ENCODE data around the gene CTNND2. TPM values are rescaled to one million over a fixed set of nuclear protein-coding genes. Genes with fewer than 3 reads are reported as not detected.
"Not testable (repeated sequence)": the region's sequence is repeated elsewhere in the genome, so short reads cannot be mapped to it uniquely, and the experiment has no call there.

Gene CTNND2
- total RNA-seq, 1 experiment from 2014 or later = not detected

DNA sequence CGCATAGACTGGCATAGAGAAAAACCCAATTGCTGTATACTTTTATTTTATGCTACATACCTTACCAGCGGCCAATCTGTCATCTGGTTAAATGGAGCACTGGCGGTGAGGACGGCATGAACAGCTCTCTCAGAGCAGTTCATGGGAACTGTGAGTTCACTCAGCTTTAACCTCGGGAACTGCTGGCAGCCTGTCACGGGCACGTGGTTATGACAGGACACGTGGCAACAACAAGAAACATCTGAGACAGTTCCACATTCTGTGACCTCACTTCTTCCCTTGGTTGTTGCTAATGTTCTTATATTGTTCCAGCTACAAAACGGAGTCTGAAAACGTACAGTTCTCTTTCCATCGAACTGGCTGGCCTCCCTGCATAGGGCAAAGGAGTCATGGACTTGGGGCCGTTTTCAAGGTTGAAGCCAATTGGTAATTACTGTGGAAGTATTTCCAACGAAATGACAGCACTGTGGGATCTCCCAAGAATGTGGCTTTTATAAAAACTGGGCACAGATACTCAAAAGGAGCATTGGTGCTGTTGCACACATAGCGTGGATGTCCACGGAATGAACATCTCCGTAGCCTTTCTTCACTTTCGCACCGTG is 896.9 kb downstream of the CTNND2 start:
- H3K4me1 ChIP-seq (ENCODE audit: insufficient read depth, low read length, poor library complexity, severe bottlenecking) = no peaks in the 10 kb centered on the region
- TF ChIP-seq EZH2 (IDR thresholded peaks at IDR 0.05; ENCODE audit: borderline replicate concordance, low read depth, low read length, poor library complexity, severe bottlenecking) = no peak
- TF ChIP-seq, protein P1, sequence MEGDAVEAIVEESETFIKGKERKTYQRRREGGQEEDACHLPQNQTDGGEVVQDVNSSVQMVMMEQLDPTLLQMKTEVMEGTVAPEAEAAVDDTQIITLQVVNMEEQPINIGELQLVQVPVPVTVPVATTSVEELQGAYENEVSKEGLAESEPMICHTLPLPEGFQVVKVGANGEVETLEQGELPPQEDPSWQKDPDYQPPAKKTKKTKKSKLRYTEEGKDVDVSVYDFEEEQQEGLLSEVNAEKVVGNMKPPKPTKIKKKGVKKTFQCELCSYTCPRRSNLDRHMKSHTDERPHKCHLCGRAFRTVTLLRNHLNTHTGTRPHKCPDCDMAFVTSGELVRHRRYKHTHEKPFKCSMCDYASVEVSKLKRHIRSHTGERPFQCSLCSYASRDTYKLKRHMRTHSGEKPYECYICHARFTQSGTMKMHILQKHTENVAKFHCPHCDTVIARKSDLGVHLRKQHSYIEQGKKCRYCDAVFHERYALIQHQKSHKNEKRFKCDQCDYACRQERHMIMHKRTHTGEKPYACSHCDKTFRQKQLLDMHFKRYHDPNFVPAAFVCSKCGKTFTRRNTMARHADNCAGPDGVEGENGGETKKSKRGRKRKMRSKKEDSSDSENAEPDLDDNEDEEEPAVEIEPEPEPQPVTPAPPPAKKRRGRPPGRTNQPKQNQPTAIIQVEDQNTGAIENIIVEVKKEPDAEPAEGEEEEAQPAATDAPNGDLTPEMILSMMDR (conservative IDR thresholded peaks at IDR 0.05; ENCODE audit: low read depth, low read length) = no peak
- no peak for DNase-seq (ENCODE audit: low spot score)
- H3K9me3 ChIP-seq (ENCODE audit: low read depth, low read length, poor library complexity, severe bottlenecking) = no peaks in the 10 kb centered on the region
- CTCF ChIA-PET = no interaction called here
- H3K27ac ChIP-seq (ENCODE audit: low read depth, low read length, poor library complexity, severe bottlenecking) = no peak overlapping the region
- no TSS peak for BruUV-seq (replicated peaks)
- no peaks in the 10 kb centered on the region for H3K36me3 ChIP-seq (ENCODE audit: insufficient read depth, low read length, poor library complexity, severe bottlenecking)
- intact Hi-C loops (cut with micrococcal nuclease; ENCODE audit: unreplicated experiment) = no loop called here
- POLR2A ChIA-PET (ENCODE audit: low non-redundant PET) = no interaction called here
- H3K27me3 ChIP-seq (replicated peaks; ENCODE audit: insufficient read depth, low read depth, low read length, poor library complexity) = no peaks in the 10 kb centered on the region
- no peak overlapping the region for H3K4me3 ChIP-seq (ENCODE audit: low read depth, low read length, poor library complexity, severe bottlenecking)

DNA sequence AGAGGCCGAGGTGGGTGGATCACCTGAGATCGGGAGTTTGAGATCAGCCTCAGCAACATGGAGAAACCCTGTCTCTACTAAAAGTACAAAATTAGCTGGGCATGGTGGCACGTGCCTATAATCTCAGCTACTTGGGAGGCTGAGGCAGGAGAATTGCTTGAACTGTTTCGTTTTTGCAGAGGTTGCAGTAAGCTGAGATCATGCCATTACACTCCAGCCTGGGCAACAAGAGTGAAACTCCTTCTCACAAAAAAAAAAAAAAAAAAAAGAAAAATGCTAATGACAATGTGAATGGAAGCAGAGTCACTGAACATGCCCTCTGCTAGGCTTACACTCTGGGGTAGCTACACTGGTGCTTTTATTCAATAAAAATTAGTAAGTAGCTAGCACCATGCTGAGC is 899.7 kb downstream of the CTNND2 start:
- intact Hi-C loops (cut with micrococcal nuclease; ENCODE audit: unreplicated experiment); H3K27me3 ChIP-seq (replicated peaks; ENCODE audit: insufficient read depth, low read depth, low read length, poor library complexity); DNase-seq (ENCODE audit: low spot score); H3K36me3 ChIP-seq (ENCODE audit: insufficient read depth, low read length, poor library complexity, severe bottlenecking); POLR2A ChIA-PET (ENCODE audit: low non-redundant PET); BruUV-seq (replicated peaks); H3K27ac ChIP-seq (ENCODE audit: low read depth, low read length, poor library complexity, severe bottlenecking); CTCF ChIA-PET; H3K9me3 ChIP-seq (ENCODE audit: low read depth, low read length, poor library complexity, severe bottlenecking); H3K4me3 ChIP-seq (ENCODE audit: low read depth, low read length, poor library complexity, severe bottlenecking); H3K4me1 ChIP-seq (ENCODE audit: insufficient read depth, low read length, poor library complexity, severe bottlenecking): not testable (repeated sequence)

DNA sequence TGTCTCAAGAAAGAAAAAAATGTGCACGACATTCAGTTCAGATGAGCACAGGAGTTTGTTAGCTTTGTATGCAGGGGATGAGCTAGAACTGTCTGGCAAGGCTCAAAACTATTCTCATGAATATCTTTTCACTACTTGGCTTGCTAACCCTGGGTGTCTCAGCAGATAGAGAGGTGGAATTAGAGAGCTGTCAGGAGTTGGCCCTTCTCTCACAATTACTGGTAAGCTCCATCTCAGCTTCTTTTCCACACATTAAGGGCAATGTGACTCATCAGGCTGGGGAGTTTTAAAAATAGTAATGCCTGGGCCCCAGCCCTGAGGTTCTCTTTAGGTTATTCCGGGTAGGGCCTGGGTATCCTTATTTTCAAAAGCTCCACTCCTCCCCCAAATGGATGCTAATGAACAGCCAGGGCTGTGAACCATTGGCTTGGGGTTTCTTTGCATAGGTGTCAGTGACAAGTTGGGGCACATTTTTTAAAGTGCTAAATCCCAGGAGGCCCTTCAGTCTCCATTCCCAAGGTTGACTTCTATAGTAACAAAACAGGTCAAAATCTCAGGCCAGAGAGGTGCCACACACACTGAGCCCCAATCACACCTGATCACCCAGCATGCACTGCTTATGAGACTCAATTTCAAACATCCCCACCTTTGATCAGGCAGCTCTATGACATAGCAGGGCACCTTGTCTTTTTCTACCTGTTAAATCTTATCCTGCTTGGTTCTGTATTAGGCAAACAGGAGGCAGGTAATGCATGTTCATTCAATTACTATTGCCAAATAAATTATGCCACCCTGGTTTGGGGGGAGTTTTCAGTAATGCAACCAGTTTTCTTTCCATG is 903.5 kb downstream of the CTNND2 start:
- Histone ChIP-seq H3K27ac (ENCODE audit: low read depth, low read length, poor library complexity, severe bottlenecking) (no peak overlapping the region), H3K4me3 (ENCODE audit: low read depth, low read length, poor library complexity, severe bottlenecking) (no peak overlapping the region), H3K27me3 (replicated peaks; ENCODE audit: insufficient read depth, low read depth, low read length, poor library complexity) (no peaks in the 10 kb centered on the region), H3K4me1 (ENCODE audit: insufficient read depth, low read length, poor library complexity, severe bottlenecking) (no peaks in the 10 kb centered on the region), H3K36me3 (ENCODE audit: insufficient read depth, low read length, poor library complexity, severe bottlenecking) (no peaks in the 10 kb centered on the region), H3K9me3 (ENCODE audit: low read depth, low read length, poor library complexity, severe bottlenecking) (no peaks in the 10 kb centered on the region)
- CTCF ChIA-PET = no interaction called here
- TF ChIP-seq, protein P1 (conservative IDR thresholded peaks at IDR 0.05; ENCODE audit: low read depth, low read length) = no peak
- no peak for TF ChIP-seq EZH2 (IDR thresholded peaks at IDR 0.05; ENCODE audit: borderline replicate concordance, low read depth, low read length, poor library complexity, severe bottlenecking)
- intact Hi-C loops (cut with micrococcal nuclease; ENCODE audit: unreplicated experiment) = no loop called here
- no TSS peak for BruUV-seq (replicated peaks)
- DNase-seq (ENCODE audit: low spot score) = no peak
- POLR2A ChIA-PET (ENCODE audit: low non-redundant PET) = no interaction called here

Measured in A673 (cell line).